Measurements from ENCODE around the gene GABPB2.

GABPB2 gene

GRCh38 chr1:151070474-151071276 lies at the start of gene GABPB2:
TSS of gene GABPB2 (plus strand) at chr1:151070761. CDS start at chr1:151088190, 17,429 bp downstream.
- peak; percentile 95 for DNase-seq

GRCh38 chr1:151024540-151025146 lies 45.9 kb upstream of the GABPB2 start:
- peak; percentile 83 for DNase-seq

GRCh38 chr1:151026460-151026859 lies 44.1 kb upstream of the GABPB2 start:
- DNase-seq: no peak

GRCh38 chr1:151032164-151032563 lies 38.4 kb upstream of the GABPB2 start:
- DNase-seq: no peak

GRCh38 chr1:151035167-151035566 lies 35.4 kb upstream of the GABPB2 start:
- DNase-seq: no peak

- no peak for DNase-seq
These were observed 34.2 kb upstream of the GABPB2 start, which contains the start of gene BNIPL for GRCh38 chr1:151036356-151036755. TSS of gene BNIPL (plus strand) at chr1:151036586. CDS start at chr1:151036726, 140 bp downstream.

- no peak for DNase-seq
These were observed 33.5 kb upstream of the GABPB2 start for GRCh38 chr1:151037032-151037431.

GRCh38 chr1:151039521-151039920 lies 31.0 kb upstream of the GABPB2 start:
- no peak for DNase-seq

- no peak for DNase-seq
These were observed 27.4 kb upstream of the GABPB2 start for GRCh38 chr1:151043163-151043562.

GRCh38 chr1:151047591-151047924 lies 23.0 kb upstream of the GABPB2 start, which contains the start of gene C1orf56:
TSS of gene C1orf56 (plus strand) at chr1:151047751. CDS start at chr1:151047848, 97 bp downstream.
- peak; percentile 63 for DNase-seq

- DNase-seq: peak; percentile 62
These were observed 22.5 kb upstream of the GABPB2 start for GRCh38 chr1:151047925-151048644.

- no peak for DNase-seq
These were observed 21.9 kb upstream of the GABPB2 start for GRCh38 chr1:151048645-151049032.

- no peak for DNase-seq
These were observed 21.1 kb upstream of the GABPB2 start for GRCh38 chr1:151049458-151049857.

- no peak for DNase-seq
These were observed 20.4 kb upstream of the GABPB2 start for GRCh38 chr1:151050051-151050688.

- DNase-seq: no peak
These were observed 19.1 kb upstream of the GABPB2 start for GRCh38 chr1:151051356-151052009.

- no peak for DNase-seq
These were observed 15.5 kb upstream of the GABPB2 start for GRCh38 chr1:151054971-151055547.

GRCh38 chr1:151055581-151055980 lies 15.0 kb upstream of the GABPB2 start:
- no peak for DNase-seq

GRCh38 chr1:151056149-151056548 lies 14.4 kb upstream of the GABPB2 start:
- DNase-seq: peak; percentile 43

- no peak for DNase-seq
These were observed 11.9 kb upstream of the GABPB2 start for GRCh38 chr1:151058692-151059091.

GRCh38 chr1:151059109-151060006 lies 11.2 kb upstream of the GABPB2 start, which contains the start of gene CDC42SE1:
TSS of gene CDC42SE1 (minus strand) at chr1:151059622. CDS start at chr1:151055730, 3,892 bp downstream.
- peak; percentile 91 for DNase-seq
